Inflammatory macrophage treated with lipopolysaccharide for 4 hours (primary cell): ENCODE results near the gene MYBPHL.
"Not testable (repeated sequence)": the region's sequence is repeated elsewhere in the genome, so short reads cannot be mapped to it uniquely, and the experiment has no call there.

Experiments used
- DNase-seq: peaks from one replicate; pipeline ENCODE4 v3.0.0-alpha.2; 2020

The MYBPHL gene

GRCh38 chr1:109304226-109304920 lies 2.4 kb downstream of the MYBPHL start:
- no peak for DNase-seq

DNA sequence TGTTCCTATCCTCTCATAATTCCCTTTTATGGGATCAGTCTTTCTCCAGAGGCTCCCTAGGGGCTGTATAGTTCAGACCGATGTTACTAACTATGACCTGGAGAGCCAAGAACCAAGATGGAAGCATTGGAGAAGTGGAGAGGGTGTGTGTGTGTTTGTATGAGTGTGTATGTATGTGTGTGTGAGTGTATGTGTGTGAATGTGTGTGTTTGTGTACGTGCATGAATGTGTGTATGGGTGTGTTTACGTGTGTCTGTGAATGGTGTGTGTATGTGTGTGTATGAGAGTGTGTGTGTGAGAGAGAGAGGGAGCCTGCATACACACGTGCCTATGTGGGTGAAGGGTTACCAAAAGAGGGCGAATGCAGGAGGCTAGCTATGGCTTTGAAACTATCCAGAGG lies 4.9 kb downstream of the MYBPHL start:
- DNase-seq: no peak

GRCh38 chr1:109300650-109301151 lies 6.1 kb downstream of the MYBPHL start:
- no peak for DNase-seq

- no peak for DNase-seq
Observed at GRCh38 chr1:109299558-109300343, 7.1 kb downstream of the MYBPHL start.

GRCh38 chr1:109298666-109299557 lies 7.9 kb downstream of the MYBPHL start:
- DNase-seq: peak; percentile 75

DNA sequence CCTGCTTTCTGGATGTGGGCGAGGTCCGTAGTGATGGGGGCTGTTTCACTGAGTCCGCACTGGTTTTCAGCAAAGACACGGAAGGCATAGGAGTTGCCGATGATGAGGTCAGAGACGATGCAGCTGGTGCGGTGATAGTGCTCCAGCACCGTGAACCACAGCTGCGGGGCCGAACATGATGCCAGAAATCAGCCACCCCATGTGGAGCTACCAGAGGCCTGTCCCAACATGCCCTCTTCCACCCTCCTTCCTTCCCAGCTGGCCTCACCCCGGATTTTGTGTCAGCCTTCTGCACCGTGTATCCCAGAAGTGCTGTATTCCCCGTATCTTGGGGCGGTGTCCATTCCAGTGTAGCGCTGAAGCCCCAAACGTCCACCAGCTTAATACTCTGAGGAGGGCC lies 10.0 kb downstream of the MYBPHL start:
- no peak for DNase-seq

- no peak for DNase-seq
Observed at GRCh38 chr1:109295712-109296415, 10.9 kb downstream of the MYBPHL start.

DNA sequence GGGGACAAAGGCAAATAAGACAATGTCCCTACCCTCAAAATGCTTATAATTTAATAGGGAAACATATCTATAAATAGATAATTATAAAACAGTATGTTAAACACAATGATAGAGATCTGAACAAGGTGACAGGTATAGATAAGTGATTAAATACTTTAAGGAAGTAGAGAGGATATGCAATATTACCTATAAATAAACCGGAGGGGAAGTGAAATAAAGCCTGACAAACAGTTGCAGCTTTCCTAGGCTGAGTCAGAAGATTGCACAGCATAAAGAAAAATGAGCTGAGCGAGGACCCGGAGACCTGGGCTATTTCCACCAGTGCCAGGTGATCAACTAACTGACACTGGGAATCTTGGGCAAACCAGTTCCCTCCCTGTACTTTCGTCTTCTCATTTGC lies 12.3 kb downstream of the MYBPHL start:
- peak; percentile 23 for DNase-seq

- no peak for DNase-seq
Observed at GRCh38 chr1:109293026-109293425, 13.8 kb downstream of the MYBPHL start.

DNA sequence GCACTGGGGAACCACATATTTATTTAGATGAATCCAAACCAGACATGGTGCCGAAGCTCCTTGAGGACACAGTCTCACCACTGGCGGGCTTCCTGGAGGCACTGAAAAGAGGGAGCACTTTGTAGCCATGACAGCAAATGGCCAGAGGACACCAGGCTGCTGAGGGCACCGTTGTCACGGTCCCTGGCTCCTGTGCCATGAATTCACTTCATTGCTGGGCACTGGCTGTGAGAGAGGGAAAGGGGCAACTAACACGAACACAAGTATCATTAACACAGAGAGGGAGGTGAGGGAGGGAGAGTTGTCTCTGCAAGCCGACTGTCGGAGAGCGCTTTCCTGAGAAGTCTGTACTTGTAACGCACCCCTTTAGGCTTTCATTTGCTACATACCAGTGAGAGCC lies 14.4 kb downstream of the MYBPHL start:
- no peak for DNase-seq

GRCh38 chr1:109290998-109291397 lies 15.8 kb downstream of the MYBPHL start:
- DNase-seq: peak; percentile 78

DNA sequence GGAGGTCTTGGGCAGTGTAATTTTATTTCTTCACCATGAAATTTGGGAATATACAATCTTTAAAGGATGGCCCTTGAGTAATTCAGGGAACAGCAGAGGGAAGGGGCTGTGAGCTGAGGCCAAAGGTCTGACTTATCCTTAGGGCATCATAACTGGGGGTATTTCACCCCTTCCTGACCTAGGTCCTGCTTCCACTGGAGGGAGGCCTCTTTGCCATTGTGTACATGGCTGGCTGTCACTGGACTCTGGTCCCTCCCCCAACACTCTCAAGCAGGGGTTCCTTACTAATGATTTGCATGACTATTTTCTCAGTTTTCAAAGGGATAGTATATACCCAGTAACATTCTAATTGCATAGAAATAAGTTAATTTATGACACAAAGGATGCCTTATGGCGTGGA lies 16.7 kb downstream of the MYBPHL start:
- DNase-seq: no peak

GRCh38 chr1:109286762-109287161 lies 20.0 kb downstream of the MYBPHL start:
- not testable (repeated sequence) for DNase-seq

- DNase-seq: no peak
Observed at GRCh38 chr1:109283748-109284600, 22.8 kb downstream of the MYBPHL start.

DNA sequence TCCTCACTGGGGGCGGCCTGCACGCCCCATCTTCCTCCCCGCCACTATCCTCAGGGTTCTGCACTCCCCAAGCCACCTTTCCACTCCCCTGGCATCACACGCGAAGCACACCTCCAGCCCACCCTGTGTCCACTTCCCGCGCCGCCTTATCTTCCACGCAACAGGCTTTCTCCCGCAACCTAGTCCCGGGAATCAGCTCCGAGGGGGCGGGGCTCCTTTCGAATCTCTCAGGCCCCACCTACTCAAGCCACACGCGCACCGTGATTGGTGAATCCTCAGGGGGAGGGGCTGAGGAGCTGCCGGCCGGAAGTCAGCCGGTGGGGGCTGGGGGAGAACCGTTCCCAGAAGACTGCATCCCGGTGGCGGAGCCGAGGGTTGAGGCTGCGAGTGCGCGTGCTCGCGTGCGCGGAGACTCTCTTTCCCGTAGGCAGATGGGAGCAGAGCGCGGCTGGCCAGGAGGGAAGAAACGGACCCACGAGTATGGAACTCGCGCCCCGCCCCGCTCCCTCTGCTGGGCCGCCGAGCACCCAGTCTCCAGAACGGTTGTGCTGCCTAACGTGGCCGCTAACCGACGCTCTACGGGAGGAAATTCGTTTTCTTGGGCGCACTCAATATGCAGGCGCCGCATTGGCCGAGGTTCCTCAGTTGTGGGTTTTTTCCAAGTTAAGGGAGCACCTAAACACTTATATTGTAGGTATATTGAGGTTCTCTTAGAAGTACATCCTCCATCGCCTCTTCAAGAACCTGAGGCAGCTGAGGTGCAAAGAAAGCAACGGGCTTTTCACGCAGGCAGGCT lies 23.7 kb downstream of the MYBPHL start, which contains the start of gene PSRC1:
PSRC1 (minus strand) TSS at position 194 of the 796 bp plus-strand sequence.
- DNase-seq: peak; percentile 93

DNA sequence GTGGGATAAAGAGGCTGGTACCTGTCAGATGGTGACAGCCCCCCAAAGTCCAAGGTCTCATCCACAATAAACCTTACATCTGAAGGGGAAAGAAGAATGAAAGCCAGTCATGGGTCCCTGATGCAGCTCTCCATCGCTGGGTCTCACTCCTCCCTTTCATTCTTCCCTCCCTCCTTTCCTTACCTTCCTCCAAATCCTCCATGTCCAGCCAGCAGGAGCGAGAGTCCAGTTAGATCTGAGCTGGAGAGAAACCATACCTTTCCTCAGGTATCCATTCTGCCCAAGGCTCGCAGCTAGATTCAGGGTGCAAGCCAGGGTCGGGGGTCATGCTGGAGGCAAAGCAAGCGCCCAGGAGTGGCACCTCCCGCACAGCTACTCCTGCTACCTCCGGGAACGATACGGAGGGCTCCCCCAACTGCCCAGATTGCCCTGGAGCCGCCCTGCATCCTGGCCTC lies 24.3 kb downstream of the MYBPHL start:
- DNase-seq: no peak

- peak; percentile 60 for DNase-seq
Observed at GRCh38 chr1:109281680-109282496, 24.9 kb downstream of the MYBPHL start.

DNA sequence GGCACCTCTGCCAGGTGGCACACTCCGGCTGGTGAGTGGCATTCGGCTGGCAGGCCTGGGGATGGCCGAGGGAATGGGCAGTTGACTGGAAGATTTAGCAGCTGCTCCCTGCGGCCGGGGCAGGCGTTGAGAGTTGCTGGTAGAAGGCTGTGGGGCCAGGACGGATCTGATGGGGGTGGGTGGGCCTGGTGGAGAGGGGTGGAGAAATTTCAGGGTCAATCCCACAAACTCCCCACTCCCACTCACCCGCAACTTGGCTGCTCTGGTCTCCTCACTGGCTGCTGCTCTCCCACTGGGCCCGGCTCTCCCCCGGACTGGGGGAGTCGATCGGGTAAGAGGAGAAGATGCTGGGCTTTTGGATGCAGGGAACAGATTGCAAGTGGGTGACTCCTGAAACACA lies 25.9 kb downstream of the MYBPHL start:
- DNase-seq: no peak

DNA sequence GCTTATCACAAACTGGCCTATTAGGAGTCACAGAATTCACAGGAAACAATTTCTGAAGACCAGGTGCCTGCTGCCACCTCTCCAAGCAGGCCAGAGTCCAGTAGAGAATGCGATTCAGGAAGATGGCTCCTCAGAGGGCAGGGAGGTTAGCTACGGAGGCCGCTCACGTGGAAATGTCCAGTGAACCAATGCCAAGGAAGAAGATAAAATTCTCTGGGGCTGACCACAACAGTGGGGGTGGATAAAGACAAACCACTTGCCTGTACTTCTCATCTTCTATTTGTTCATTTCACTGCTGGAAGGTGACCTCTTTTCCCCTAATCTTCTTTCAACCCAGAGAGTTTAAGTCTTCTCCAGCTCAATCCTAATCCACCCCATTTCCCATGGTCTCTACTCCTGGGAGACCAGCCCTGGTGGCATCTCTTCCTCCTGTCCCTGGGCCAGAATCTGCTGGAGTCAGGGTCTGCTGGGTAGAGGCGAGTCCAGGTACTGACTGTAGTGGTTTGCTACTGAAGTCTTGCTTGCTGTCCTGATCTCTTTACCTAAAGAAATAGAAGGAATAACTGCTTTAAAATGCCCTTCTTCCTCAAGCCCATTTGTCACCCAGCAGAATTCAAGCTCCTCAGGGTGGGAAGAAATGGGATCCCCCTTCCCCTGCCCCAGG lies 27.1 kb downstream of the MYBPHL start:
- DNase-seq: no peak
